CD4-positive, alpha-beta T cell treated with Interleukin-1 beta for 1 hour (primary cell): ENCODE measurements around the gene OTUD5.
"Not testable (repeated sequence)": the region's sequence is repeated elsewhere in the genome, so short reads cannot be mapped to it uniquely, and the experiment has no call there.

ENCODE experiments used
- DNase-seq, 2 donors: peaks; one replicate each; pipeline ENCODE4 v3.0.0-alpha.2; 2020 to 2022

OTUD5 gene, protein sequence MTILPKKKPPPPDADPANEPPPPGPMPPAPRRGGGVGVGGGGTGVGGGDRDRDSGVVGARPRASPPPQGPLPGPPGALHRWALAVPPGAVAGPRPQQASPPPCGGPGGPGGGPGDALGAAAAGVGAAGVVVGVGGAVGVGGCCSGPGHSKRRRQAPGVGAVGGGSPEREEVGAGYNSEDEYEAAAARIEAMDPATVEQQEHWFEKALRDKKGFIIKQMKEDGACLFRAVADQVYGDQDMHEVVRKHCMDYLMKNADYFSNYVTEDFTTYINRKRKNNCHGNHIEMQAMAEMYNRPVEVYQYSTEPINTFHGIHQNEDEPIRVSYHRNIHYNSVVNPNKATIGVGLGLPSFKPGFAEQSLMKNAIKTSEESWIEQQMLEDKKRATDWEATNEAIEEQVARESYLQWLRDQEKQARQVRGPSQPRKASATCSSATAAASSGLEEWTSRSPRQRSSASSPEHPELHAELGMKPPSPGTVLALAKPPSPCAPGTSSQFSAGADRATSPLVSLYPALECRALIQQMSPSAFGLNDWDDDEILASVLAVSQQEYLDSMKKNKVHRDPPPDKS

DNA sequence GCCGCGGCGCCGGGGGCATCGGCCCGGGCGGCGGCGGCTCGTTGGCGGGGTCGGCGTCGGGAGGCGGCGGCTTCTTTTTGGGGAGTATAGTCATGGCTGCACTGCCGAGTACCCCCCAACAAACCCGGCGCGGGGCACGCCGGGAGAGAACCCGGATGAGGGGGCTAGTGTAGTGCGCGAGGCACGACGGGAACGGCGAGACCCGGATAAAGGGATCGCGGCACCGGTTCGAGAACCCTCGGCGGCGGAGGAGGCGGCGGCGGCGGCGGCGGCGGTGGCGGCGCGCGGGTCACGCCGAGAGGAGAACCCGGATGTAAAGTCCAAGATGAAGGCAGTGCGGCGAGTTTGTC, at the start of gene OTUD5:
Gene OTUD5 (minus strand): TSS at position 131 of the 350 bp plus-strand sequence. CDS start 37 bp downstream, at position 94.
- peak; percentile 85 for DNase-seq

DNA sequence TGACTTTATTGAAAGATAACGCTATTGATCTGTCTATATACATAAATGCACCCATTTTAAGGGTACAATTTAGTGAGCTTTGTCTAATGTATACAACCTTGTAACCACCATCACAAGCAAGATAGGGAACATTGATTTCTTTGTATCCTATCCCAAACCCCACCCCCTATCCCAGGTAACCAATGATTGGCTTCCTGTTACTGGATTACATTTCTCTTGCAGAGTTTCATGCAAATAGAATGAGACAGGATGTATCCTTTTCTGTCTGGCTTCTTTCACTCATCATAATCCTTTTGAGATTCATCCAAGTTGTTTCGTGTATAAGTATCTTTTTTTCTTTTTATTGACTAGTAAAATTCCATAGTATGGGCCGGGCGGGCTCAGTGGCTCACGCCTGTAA, 46.3 kb upstream of the OTUD5 start:
- no peak for DNase-seq

DNA sequence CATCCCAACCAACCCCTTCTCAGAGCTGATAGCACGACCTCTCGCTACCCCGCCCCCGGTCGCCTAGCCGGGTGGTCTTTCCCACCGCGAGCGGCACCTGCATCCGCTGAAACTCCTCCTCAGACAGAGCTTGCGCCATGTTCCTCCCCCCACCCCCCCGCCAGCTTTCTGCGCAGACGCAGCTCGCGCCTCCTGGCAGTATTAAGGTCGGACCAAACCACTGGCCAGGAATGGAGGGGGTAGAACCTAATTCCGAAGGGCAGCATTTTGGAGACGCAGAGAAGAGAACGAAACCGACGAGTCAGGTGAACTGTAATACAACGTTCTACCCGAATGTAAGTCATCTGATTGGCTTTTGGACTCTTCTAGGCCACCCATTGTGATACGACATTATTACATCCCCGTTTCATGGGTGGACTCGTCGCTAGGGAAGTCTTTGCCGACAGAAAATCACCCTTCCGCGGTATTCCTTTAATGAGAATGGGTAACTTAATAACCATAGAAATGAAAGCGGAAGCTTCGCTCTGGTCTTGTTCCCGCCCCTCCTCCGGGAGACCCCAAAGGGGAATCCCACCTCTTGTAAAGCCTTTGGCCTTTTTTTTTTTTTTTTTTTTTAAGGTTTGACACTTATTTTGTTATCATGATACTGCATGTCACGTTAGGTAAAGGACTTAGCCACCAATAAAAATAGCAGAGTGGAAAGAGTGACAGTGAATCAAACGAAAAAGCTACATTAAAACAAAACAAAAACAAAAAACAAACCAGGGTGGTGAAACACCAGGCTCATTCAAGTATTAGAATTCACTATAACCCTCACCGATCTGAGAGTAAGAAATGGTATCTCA, 44.9 kb upstream of the OTUD5 start, which contains the start of gene GRIPAP1:
Gene GRIPAP1 (minus strand): TSS at position 174 of the 845 bp plus-strand sequence. CDS start 35 bp downstream, at position 139.
- peak; percentile 89 to 91 for DNase-seq

DNA sequence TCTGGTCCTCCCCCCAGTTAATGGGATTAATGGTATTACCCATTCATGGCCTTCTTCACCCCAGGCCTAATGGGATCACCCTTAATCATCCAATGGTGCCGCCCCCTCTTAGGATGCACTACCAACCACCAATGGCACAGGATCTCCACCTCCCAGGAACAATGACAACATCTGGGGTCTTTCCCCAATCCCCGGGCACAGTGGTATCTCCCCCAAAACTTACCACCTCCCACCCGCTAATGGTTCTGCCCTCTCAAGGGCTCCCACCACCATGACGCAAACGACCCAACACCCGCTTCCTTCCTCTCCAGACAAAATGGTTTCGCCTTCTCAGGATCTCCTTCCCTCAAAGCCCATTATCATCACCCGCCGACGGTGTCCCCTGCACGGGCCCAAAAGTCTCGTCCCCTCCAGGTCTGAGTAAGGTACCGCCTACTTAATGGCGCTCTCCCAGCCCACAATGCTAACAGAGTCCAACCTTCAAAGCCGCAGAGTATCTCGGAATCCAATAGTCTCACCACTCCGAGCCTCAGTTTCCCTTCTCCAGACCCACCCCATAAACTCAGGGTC, 44.2 kb upstream of the OTUD5 start:
- DNase-seq: peak; percentile 74 to 79

DNA sequence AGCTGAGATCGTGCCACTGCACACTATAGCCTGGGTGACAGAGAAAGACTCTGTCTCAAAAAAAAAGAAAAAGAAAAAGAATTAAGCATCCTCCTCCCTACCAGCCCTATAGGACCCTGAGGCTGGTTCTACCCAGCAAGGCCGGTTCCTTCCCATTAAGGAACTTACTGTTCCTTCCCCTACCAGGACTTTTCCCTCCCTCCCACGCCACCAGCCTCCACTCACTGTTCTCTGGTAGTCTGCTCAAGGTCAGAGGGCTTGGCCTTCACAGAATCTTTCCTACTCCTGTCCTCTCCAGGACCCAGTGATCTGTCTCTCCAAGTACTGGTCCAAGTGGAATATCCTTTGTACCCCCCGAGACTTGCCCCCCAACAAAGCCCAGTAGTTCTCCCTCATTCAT, 43.2 kb upstream of the OTUD5 start:
- no peak for DNase-seq

DNA sequence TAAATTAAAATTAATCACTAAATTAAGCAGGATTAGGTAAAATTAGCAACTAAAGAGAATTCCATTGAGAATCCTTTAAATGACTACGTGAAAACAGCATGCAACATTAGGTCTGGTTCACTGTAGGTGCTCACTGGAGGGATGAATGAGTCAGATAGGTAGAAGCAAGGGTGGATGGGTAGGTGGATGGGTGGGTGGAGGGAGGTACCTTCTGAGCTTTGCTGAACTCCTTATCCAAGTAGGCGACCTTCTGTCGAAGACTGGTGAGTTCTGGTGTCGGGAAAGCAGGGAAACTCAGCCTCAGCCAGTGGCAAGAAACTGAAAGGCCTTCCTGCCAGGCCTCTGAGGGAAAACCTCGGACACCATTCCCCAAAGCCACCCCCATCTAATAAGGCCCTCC, 41.6 kb upstream of the OTUD5 start:
- DNase-seq: no peak

DNA sequence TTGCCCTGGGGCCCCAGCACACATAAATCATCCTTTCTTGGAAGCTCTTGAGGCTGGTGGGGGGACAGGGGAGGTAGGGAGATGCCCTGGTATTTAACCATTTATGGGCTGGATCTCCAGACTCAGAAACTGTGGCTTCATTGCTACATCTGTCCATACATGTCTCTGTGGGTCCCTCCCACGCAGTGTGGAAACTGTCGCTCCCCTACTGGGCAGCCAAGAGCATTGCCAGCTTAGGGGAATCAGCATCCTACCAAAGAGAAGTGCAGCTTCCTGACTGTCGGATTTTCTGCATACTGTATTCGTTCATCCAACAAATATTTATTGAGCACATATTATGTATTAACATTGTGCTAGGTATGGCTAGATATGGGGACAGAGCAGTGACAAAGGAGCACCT, 41.0 kb upstream of the OTUD5 start:
- DNase-seq: no peak

DNA sequence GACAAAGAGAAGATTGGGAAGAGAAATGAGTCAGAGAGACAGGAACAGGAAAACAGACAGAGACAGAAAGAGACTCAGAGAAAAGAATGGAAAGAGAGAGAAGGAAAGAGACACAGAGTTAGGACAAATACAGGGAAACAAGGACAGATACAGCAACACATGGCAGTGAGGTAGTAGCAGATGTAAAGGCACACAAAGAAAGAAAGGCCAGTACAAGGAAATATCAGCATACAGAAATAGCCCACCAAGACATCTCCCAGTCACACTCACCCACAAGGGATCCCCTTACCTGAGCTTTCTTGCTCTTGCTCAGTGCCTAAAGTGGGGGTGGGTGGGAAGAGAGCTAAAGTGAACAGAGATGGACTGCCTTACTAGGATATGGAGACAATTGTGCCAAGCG, 40.5 kb upstream of the OTUD5 start:
- no peak for DNase-seq

DNA sequence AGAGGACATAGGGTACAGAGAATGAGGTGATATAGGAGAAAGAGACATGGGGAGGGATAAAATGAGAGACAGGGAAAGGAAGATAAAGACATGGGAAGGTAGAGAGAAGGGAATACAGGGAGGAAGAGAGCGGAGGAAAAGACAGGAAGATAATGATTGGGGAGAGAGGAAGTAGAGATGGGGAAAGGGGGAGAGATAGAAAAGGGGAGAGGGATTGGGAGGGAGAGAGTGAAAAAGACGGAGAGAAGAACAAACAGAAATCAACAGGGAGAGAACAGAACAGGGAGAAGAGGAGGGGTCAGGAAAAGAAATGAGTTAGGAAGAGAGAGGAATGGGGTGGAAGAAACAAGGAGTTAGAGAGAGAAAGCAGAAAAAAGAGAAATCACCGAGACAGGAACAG, 40.0 kb upstream of the OTUD5 start:
- no peak for DNase-seq

DNA sequence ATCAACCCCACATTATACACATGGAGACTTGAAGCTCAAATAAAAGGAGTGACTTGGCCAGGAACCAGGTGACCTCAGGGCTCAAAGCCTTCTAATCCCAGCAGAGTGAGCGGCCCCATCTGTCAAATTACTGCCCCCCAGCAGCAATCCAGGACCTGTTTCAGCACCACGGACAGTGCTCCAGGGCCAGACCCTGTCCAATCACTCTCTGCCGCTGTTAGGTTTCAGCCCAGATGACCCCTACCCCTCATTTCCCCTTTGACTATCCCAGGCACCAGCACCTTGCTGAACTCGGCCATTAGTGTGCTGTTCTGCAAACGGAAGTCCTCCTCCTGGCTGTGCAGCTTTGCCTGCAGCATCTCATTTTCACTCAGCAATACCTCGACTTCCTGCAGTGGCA, 39.6 kb upstream of the OTUD5 start:
- no peak for DNase-seq

DNA sequence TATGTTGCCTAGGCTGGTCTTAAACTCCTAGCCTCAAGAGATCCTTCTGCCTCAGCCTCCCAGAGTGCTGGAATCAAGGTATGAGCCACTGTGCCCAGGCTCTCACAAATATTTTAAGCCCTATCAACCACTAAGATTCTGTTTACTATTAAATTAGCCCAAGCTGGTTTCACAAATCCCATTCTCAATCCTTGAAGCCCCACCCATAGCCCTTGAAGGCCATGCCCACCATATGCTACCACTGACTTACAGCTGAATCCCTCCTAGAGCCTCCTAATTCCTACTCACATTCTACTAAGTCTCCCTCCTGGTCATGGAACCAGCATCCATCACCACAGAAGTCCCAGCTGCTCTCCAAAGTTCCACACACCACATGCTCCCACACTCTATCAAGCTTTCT, 34.9 kb upstream of the OTUD5 start:
- no peak for DNase-seq

DNA sequence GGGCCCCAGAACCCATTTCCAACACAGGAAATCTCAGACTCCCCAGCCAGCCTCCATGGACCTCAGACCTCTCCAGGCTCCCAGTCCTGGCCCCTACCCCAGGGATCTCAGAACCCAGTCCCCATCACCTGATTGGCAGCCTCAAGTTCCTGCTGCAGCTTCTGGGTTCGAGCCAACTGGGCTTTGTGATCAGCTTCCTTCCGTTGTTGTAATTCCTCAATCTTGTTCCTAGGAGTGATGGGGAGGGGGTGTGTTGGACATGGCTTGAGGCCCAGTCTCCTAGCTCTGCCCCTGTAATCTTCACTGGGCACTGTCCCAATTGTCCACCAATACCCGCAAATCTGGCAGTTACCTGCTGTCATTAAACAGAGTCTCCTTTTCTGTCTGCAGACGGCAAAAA, 32.1 kb upstream of the OTUD5 start:
- no peak for DNase-seq

DNA sequence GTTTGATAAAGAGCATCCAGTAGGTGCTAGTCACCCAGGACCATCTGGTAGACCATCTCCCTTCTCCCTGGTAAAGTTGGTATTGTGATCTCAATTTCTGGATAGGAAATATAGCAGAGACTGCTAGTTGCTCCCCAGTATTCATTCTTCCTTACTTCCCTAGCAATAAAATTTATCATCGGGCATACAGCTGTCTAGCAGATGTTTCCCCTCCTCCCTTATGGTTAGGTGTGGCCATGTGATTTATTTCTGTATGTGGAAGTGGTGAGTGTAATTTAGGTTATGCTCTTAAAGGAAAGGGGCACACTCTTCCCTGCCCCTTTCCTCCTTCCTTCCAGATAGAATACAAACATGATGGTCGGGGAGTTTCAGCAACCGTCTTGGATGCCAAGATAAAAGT, 26.5 kb upstream of the OTUD5 start:
- DNase-seq: no peak

DNA sequence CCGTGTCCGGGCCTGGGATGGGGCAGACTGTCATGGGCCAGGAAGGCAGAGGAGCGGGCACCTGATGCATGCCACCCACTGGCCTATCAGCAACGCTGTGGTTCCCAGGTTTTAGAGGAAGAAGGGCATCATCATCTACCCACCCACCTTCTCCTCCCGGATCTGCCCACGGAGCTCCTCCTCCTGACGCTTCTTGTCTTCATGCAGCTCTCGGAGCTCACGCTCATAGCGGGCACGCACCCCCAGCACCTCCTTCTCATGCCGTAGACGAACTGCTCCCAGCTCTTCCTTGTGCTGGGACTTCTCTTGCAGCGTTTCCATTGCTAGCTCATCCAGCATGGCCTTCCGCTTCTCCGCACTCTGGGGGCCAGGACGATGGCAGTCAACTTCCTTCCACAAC, 25.7 kb upstream of the OTUD5 start:
- DNase-seq: no peak

DNA sequence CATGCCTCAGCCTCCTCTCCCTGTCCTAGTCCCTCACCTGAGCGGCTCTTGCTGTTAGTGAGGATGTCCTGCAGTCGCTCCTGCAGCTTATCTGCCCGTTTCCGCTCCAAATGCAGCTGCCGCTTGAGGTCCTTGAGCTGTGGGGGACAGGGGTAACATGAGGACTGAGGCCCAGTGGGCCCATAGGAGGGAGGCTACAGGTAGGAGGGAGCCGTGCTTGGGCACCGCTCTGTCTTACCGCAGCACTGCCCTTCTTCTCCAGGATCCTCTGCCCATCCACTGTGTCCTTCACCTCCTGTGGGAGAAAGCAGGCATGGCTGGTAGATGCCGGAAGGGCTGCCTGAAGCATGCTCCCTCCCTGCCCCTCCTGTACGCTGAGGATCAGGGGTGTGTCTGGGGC, 23.8 kb upstream of the OTUD5 start:
- no peak for DNase-seq

DNA sequence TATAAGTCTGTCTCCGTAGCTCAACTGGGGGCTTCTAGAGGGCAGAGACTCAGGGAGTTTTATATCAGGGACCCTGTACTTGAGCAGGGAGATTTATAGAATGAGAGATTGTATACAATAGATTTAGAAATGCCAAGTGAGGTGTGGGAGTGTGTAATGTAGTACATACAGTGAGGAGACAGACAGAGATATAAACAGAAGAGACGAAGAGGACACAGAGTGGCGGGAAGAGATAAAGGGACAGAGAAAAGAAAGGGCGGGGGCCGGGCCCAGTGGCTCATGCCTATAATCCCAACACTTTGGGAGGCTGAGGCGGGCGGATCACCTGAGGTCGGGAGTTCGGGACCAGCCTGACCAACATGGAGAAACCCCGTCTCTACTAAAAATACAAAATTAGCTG, 22.9 kb upstream of the OTUD5 start:
- not testable (repeated sequence) for DNase-seq

DNA sequence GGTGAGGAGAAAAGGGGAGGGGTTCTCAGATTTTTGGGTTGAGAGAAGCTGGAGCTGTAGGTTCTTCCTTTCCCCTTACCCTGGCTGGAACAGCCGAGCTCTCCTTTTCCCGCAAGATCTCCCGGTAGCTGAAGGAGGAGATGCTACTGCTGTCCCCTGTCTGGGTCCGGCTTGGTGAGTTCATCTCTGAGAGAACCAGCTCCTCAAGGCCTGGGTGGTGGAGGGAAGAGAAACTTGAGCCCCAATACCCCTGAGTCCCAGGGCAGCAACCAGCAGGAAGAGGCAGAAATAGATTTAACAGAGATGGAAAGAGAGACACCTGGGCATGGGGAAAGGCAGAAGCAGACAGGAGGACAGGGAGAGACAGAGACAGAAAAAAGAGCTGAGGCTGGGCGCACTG, 20.8 kb upstream of the OTUD5 start:
- DNase-seq: no peak

DNA sequence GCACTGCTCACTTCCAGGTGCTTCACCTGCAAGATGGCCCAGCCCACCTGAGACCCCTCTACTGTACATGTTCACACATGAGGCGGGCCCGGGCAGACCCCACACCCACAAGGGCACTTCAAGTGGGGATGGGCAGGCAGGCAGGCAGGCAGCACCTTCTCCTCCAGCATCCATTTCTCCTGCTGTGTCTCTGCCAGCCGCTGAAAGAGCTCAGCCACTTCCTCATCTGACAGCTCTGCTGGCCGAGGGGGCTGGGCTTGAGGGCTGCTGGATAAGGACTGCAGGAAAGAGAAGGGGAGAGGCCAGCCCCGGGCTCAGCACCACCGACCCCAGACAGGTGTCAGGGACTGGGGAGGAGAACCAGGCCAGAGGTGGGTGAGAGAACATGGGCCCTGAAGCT, 18.7 kb upstream of the OTUD5 start:
- DNase-seq: no peak

DNA sequence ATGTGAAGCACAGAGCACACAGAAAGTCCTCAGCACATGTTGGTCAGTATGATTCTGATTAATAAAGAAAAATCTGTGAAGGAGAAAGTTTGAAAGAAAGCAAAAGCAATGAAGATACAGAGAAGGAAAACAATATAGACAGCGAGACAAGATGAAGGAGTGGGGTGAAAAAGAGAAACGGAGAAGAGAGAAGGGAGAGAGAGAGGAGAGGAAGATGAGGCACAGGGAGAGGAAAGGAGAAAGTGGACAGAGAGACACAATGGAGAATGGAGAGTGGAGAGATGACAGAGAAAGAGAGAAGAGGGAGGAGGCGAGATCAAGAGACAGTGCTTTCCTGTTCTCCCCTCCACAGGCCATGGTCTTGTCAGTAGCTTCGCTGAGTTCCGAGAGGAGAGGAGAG, 18.1 kb upstream of the OTUD5 start:
- no peak for DNase-seq

DNA sequence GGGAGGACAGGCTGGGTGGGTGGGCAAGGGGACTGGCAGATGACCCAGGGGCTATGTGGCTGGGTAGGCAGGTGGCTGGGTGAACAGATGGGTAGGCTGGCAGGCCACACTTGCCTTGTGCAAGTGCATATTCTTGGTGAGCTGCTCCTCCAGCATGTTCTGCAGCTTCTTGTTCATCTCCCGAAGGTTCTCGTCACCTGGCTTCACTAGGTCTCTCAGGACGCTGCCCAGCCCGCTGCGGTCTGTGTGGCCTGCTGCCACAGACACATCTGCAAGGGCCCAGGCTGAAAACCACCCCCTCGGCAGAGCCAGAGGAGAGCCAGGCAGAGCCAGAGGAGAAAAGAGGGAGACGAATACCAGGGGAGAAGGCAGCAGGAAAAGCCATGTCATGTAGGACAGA, 17.6 kb upstream of the OTUD5 start:
- DNase-seq: no peak

DNA sequence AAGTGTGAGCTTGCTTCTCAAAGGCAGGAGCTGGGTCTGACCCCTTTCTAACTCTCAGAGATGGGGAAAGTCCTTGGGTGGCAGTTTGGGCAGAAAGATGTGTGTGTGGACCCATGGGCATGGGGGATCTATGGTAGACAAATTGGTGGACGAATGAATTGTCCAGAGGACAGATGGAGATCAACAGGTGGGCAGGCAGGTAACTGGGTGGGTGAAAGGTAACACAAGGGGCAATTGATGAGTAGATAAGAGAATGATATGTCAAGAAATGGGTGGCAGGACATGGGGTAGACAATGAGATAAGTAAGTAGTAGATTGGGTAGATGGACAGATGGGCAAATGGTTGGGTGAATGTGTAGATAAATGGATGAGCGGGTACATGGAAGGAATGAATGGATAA, 17.2 kb upstream of the OTUD5 start:
- DNase-seq: no peak

DNA sequence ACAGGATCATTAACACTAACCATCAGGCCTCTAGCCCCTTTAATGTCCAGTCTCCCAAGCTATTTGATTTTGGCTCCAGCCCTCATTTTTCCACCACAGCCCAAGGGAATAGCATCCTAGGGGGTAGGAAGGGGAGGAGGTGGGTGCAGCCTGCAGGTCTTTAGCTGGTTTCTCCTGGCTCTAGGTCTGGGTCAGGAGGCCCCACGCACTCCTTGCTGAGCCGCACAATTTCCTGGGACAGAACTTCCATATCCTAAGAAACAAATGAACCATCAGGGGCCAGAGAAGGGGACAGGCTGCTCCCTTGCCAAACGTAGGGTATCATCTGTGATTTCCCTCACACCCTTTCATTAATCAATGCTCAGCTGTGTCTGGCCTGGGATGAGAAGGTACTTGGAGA, 16.6 kb upstream of the OTUD5 start:
- no peak for DNase-seq
